ENCODE results near the gene PMEPA1.
"Not testable (repeated sequence)": the region's sequence is repeated elsewhere in the genome, so short reads cannot be mapped to it uniquely, and the experiment has no call there.

PMEPA1 gene

DNA sequence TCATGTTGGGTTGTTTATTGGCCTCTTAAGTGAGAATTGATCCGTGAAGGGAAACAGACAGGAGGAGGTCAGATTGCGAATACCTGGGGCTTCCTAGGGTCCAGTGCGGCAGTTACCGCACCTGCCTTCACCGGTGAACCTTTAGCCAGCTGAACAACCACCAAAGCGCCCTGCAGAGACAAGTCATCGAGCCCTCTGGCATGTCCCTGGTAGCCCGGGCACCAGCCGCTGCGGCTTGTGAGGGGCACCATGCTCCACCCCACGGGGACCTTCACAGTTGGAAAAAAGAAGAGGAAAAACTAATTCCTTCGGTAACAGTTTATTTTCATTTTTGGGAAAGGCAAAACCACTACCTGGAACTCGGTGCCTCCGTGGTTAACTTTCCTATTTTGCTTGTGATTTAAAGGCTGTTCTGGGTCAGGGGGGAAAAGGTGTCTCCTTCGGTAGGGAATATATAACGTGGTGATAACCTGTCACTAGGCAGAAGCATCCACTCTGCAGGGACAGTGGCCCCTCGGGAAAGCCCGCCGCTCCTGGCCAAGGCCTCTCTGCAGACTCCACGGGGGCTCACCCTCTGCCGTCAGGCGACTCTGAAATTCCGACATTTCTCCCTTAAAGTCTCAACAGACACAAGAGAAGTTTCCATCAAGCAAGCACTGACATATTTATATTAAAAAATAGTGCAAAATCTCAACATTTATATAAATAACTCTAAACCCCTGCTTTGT lies 58.9 kb downstream of the PMEPA1 start:
- no peak for DNase-seq (ENCODE audit: low spot score)

DNA sequence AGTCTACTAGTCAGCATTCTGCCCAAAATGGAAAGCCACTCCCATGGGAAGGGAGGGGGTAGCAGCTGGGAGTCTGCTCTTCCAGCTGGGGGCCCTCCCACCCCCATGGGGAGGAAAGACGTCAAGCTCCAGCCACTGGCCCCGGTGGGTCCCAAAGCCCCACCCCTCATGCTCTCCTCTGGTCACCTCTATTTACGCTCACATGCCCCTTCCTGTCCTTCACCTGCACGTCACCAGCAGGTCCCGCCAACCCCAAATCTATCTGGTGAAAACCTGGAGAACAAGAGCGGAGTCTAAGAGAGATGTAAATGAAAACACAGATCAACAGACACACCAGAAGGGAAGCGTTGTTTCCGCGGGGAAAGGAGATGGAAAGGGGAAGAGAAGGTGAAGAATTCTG lies 59.5 kb downstream of the PMEPA1 start:
- no peak for DNase-seq (ENCODE audit: low spot score)

GRCh38 chr20:57649617-57650015 lies 60.2 kb downstream of the PMEPA1 start:
- no peak for DNase-seq (ENCODE audit: low spot score)

DNA sequence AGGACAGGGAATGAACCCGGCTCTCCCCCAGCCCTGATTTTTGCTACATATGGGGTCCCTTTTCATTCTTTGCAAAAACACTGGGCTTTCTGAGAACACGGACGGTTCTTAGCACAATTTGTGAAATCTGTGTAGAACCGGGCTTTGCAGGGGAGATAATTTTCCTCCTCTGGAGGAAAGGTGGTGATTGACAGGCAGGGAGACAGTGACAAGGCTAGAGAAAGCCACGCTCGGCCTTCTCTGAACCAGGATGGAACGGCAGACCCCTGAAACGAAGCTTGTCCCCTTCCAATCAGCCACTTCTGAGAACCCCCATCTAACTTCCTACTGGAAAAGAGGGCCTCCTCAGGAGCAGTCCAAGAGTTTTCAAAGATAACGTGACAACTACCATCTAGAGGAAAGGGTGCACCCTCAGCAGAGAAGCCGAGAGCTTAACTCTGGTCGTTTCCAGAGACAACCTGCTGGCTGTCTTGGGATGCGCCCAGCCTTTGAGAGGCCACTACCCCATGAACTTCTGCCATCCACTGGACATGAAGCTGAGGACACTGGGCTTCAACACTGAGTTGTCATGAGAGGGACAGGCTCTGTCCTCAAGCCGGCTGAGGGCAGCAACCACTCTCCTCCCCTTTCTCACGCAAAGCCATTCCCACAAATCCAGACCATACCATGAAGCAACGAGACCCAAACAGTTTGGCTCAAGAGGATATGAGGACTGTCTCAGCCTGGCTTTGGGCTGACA lies 60.8 kb downstream of the PMEPA1 start:
- DNase-seq (ENCODE audit: low spot score): no peak

- no peak for DNase-seq (ENCODE audit: low spot score)
Measured at GRCh38 chr20:57647933-57648785, 61.7 kb downstream of the PMEPA1 start.

DNA sequence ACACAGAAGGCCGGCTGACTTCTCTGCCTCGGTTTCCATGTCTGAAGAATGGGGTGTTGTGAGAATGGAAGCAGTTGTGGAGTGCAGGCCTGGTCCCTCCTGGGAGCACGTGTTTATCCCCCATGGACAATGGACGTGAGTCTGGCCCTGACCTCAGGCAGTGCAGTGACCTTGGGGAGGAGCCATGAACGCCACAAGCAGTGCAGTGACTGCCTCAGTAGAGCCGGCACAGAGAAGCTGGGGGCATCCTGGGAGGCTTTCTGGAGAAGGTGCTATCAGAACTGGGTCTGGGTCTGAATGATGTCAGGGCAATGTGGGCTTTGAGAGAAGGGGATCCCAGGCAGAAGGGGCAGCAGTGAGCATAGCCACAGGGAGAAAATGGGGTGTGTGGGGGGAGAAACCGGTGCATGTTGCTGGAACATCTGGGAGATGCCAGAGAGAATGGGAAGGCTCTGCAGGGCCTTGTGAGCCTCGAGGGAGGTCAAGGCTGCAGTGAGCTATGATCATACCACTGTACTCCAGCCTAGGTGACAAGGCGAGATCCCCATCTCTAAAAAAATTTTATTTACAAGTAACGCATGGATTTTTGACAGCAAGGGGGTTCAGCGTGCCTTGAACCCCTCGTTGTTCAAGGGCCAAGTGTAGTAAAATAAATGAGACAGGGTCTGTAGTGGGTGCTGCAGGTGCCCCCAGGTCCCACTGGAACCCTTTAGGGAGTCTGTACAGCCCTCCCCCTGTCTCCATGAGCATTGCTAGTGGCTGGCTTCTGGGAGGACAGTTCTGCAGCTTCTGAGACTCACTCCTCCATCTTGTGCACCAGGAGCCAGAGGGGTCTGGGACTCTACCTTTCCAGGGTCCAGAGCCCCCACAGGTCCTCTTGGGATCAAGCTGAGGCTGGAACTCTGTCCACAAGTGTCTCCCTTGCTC lies 62.5 kb downstream of the PMEPA1 start:
- no peak for DNase-seq (ENCODE audit: low spot score)

DNA sequence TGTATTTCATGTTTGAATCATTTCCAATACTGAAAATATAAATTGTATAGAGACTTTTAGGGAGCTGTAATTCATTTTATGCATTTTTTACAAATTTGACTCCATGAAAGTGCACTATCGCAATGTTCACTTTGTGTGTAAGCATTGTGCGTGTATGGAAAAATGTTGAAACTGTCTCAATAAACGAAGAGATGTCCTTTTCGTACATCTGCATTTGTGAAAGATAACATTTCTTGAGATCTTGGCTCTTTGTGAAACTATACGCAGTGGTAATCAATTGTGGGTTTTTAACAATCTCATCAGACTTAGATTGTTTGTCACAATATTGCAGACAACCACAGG lies 70.9 kb downstream of the PMEPA1 start:
- DNase-seq (ENCODE audit: low spot score): no peak

DNA sequence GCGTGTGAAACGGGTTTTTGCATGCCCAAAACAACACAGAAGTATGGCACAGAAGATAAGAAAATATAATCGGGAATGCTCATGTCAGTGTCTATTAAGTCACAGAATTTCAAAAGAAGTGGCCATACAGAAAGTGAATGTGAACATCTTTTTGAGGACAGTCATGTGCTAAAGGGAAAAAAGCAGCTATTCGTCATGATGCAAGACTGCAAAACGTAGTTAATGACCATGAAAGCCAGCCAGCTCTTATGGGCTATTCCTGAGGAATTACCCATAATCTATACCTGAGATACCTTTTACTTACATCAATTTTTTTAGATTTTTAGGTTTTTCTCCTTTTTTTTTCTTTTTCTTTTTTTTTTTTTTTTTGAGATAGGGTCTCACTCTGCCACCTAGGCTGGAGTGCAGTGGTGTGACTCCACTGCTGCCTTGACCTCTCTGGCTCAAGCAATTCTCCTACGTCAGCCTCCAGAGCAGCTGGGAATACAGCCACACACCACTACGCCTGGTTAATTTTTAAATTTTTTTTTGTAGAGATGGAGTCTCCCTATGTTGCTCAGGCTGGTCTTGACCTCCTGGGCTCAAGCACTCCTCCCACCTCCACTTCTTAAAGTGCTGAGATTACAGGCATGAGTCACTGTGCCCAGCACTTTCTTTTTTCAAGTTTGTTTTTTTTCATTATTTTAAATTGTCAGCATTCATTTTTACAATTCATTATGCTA lies 71.5 kb downstream of the PMEPA1 start:
- DNase-seq (ENCODE audit: low spot score): peak; percentile 12

GRCh38 chr20:57633945-57634491 lies 75.8 kb downstream of the PMEPA1 start:
- no peak for DNase-seq (ENCODE audit: low spot score)

DNA sequence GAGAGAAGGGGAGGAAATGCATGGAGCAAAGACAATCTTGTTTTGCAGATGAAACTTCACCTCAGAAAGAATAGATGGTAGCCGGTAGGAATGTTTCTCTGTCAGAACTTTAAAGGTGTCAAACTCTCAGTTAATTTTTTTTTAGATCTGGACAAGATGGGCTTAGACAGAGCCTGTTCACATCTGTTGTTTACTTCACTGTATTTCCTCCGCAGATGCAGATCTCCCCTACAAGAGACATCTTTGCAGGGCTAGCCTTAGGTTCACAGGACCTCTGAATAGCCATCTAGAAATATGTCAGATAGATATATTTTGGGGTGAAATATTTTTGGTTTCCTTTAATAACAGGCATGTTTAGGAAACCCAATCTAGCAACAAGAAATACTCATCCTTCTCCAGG lies 77.5 kb downstream of the PMEPA1 start:
- DNase-seq (ENCODE audit: low spot score): no peak

- no peak for DNase-seq (ENCODE audit: low spot score)
Measured at GRCh38 chr20:57630061-57630460, 79.8 kb downstream of the PMEPA1 start.

DNA sequence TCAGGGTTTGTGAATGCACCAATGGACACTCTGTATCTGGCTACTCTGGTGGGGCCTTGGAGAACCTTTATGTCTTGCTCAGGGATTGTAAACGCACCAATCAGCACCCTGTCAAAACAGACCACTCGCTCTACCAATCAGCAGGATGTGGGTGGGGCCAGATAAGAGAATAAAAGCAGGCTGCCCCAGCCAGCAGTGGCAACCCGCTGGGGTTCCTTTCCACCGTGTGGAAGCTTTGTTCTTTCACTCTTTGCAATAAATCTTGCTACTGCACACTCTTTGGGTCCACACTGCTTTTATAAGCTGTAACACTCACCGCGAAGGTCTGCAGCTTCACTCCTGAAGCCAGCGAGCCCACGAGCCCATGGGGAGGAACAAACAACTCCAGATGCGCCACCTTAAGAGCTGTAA lies 80.3 kb downstream of the PMEPA1 start:
- not testable (repeated sequence) for DNase-seq (ENCODE audit: low spot score)

DNA sequence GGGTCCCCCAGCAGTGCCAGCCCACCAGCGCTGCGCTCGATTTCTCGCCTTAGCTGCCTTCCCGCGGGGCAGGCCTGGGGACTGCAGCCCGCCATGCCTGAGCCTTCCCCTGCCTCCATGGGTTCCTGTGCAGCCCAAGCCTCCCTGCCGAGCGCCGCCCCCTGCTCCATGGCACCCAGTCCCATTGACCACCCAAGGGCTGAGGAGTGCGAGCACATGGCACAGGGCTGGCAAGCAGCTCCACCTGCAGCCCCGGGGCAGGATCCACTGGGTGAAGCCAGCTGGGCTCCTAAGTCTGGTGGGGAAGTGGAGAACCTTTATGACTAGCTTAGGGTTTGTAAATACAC lies 80.9 kb downstream of the PMEPA1 start:
- not testable (repeated sequence) for DNase-seq (ENCODE audit: low spot score)

DNA sequence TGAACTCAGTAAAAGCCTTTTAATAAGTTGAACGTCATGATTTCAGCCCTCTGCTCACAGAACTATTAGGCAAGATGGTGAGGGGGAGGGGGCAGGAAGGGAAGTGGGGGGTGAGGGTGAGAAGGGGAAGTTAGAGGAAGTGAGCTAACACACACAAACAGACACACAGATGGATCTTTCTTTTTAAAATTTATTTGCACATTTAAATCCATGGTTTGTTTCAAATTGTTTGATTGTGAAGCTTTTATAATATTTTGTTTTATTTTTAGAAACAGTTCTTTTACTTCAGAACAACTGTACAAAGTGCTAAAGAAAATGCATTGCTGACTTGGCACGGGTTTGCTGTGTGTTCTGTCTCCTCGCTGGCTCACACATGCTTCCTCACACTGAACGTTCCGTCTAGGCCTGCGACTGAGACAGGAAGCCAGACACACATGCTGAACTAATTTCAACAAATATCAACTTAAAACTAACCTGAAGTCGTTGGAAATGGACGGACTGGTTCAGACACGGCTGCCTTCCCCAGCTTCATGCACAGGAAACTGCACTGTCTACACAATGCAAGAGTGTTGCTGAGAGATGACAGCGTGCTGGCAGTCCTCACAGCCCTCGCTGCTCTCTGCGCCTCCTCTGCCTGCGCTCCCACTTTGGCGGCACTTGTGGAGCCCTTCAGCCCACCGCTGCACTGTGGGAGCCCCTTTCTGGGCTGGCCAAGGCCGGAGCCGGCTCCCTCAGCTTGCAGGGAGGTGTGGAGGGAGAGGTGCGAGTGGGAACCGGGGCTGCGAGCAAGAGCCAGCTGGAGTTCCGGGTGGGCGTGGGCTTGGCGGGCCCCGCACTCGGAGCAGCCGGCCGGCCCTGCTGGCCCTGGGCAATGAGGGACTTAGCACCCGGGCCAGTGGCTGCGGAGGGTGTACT lies 81.5 kb downstream of the PMEPA1 start:
- no peak for DNase-seq (ENCODE audit: low spot score)

GRCh38 chr20:57627339-57627738 lies 82.5 kb downstream of the PMEPA1 start:
- DNase-seq (ENCODE audit: low spot score): no peak

GRCh38 chr20:57625978-57626377 lies 83.8 kb downstream of the PMEPA1 start:
- DNase-seq (ENCODE audit: low spot score): no peak

DNA sequence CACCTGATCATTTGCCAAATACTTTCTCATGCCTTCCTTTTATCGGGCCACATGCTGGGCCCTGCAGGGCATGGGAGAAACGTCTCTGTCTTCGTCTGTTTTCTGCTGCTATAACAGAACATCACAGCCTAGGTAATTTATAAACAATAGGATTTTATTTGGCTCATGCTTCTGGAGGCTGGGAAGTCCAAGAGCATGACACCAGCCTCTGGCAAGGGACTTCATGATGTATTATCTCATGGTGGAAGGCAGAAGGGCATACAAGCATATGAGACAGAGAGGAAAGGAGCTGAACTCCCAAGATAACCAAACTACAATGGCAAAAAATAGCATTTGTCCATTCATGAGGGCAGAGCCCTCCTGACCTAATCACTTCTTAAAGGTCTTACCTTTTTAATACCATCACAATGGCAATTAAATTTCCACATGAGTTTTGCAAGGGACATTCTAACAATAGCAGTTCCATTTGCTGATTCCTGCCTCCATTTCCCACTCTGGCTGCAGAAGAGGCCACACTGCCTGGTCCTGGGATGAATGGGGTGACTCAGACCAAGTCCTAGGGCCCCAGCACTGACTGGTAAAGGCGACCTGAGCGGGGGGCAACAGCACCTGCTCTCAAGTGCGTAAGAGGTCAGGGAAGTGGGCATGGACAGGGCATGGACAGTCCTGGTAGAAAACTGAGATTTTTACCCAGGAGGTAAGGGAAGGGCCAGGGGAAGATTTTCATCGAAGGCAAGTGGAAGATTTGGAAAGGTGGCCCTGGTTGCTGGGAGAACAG lies 84.4 kb downstream of the PMEPA1 start:
- no peak for DNase-seq (ENCODE audit: low spot score)

GRCh38 chr20:57624124-57624523 lies 85.7 kb downstream of the PMEPA1 start:
- no peak for DNase-seq (ENCODE audit: low spot score)

Measured in LoVo (cell line).